Stimulated activated memory B cell treated with anti-CD40 and anti-IgM and Interleukin-4, amounts not matched to agents 10 μg/mL and 1 μg/mL and 100 μg/mL, for 72 hours (primary cell): ENCODE data around the gene PRIMPOL.
"Not testable (repeated sequence)": the region's sequence is repeated elsewhere in the genome, so short reads cannot be mapped to it uniquely, and the experiment has no call there.

ENCODE experiments used
- ATAC-seq: fragments of 150-1000 bp; cut with Tn5 transposase; 2 replicates; pipeline ENCODE4 v1.10.0; 2021
- H3K27ac Mint-ChIP-seq: one replicate; pipeline ENCODE4 v1.8.0; 2022; ENCODE audit warnings: mild to moderate bottlenecking, mixed read lengths
- H3K27me3 Mint-ChIP-seq: one replicate; pipeline ENCODE4 v1.8.0; 2022; ENCODE audit warnings: mixed read lengths
- H3K36me3 Mint-ChIP-seq: one replicate; pipeline ENCODE4 v1.8.0; 2022; ENCODE audit warnings: mixed read lengths
- H3K4me1 Mint-ChIP-seq: one replicate; pipeline ENCODE4 v1.8.0; 2022; ENCODE audit warnings: mixed read lengths
- H3K4me3 Mint-ChIP-seq: one replicate; pipeline ENCODE4 v1.8.0; 2022; ENCODE audit warnings: mild to moderate bottlenecking, moderate library complexity, mixed read lengths
- H3K9me3 Mint-ChIP-seq: one replicate; pipeline ENCODE4 v1.8.0; 2022; ENCODE audit warnings: mixed read lengths

Gene PRIMPOL

GRCh38 chr4:184648313-184649025 is 1.1 kb upstream of the PRIMPOL start:
- H3K9me3 Mint-ChIP-seq = no peaks in the 10 kb centered on the region
- peak overlapping the region; percentile 85 for H3K27ac Mint-ChIP-seq
- peak overlapping the region; percentile 85 for H3K4me3 Mint-ChIP-seq
- H3K4me1 Mint-ChIP-seq = peaks cover 45% of the 10 kb centered on the region
- peaks cover 23% of the 10 kb centered on the region for H3K36me3 Mint-ChIP-seq
- ATAC-seq = peak; percentile 53
- H3K27me3 Mint-ChIP-seq = no peaks in the 10 kb centered on the region

- peak; percentile 3 for ATAC-seq
- H3K36me3 Mint-ChIP-seq = peaks cover 23% of the 10 kb centered on the region
- H3K4me1 Mint-ChIP-seq = peaks cover 45% of the 10 kb centered on the region
- H3K27me3 Mint-ChIP-seq = no peaks in the 10 kb centered on the region
- no peaks in the 10 kb centered on the region for H3K9me3 Mint-ChIP-seq
- H3K4me3 Mint-ChIP-seq = peak overlapping the region; percentile 93
- peak overlapping the region; percentile 85 for H3K27ac Mint-ChIP-seq
Measured at GRCh38 chr4:184649971-184650855, 675 bp downstream of the PRIMPOL start.

GRCh38 chr4:184651899-184652298 is 2.4 kb downstream of the PRIMPOL start:
- H3K4me3 Mint-ChIP-seq = no peak overlapping the region
- no peaks in the 10 kb centered on the region for H3K9me3 Mint-ChIP-seq
- no peaks in the 10 kb centered on the region for H3K27me3 Mint-ChIP-seq
- no peak for ATAC-seq
- no peak overlapping the region for H3K27ac Mint-ChIP-seq
- peaks cover 16% of the 10 kb centered on the region for H3K36me3 Mint-ChIP-seq
- H3K4me1 Mint-ChIP-seq = peaks cover 47% of the 10 kb centered on the region

- H3K27ac Mint-ChIP-seq = peak overlapping the region; percentile 1
- not testable (repeated sequence) for H3K27me3 Mint-ChIP-seq, ATAC-seq, H3K9me3 Mint-ChIP-seq, H3K4me3 Mint-ChIP-seq
- H3K4me1 Mint-ChIP-seq = peaks cover 47% of the 10 kb centered on the region
- peaks cover 13% of the 10 kb centered on the region for H3K36me3 Mint-ChIP-seq
Measured at GRCh38 chr4:184652681-184653080, 3.1 kb downstream of the PRIMPOL start.

GRCh38 chr4:184653650-184654049 is 4.1 kb downstream of the PRIMPOL start:
- no peak for ATAC-seq
- H3K27ac Mint-ChIP-seq = no peak overlapping the region
- peaks cover 7% of the 10 kb centered on the region for H3K36me3 Mint-ChIP-seq
- H3K4me3 Mint-ChIP-seq = no peak overlapping the region
- peaks cover 39% of the 10 kb centered on the region for H3K4me1 Mint-ChIP-seq
- no peaks in the 10 kb centered on the region for H3K27me3 Mint-ChIP-seq
- H3K9me3 Mint-ChIP-seq = no peaks in the 10 kb centered on the region

- Mint-ChIP-seq H3K4me3 (no peak overlapping the region), H3K4me1 (peaks cover 28% of the 10 kb centered on the region), H3K27ac (no peak overlapping the region), H3K36me3 (peaks cover 10% of the 10 kb centered on the region), H3K27me3 (no peaks in the 10 kb centered on the region), H3K9me3 (no peaks in the 10 kb centered on the region)
- ATAC-seq = no peak
Measured at GRCh38 chr4:184655889-184656869, 6.6 kb downstream of the PRIMPOL start.

GRCh38 chr4:184657144-184657543 is 7.6 kb downstream of the PRIMPOL start:
- H3K27ac Mint-ChIP-seq = no peak overlapping the region
- H3K9me3 Mint-ChIP-seq = no peaks in the 10 kb centered on the region
- no peaks in the 10 kb centered on the region for H3K27me3 Mint-ChIP-seq
- no peak overlapping the region for H3K4me3 Mint-ChIP-seq
- H3K4me1 Mint-ChIP-seq = peaks cover 24% of the 10 kb centered on the region
- ATAC-seq = no peak
- peaks cover 12% of the 10 kb centered on the region for H3K36me3 Mint-ChIP-seq

GRCh38 chr4:184657820-184658219 is 8.3 kb downstream of the PRIMPOL start:
- not testable (repeated sequence) for H3K27ac Mint-ChIP-seq, ATAC-seq, H3K4me3 Mint-ChIP-seq, H3K36me3 Mint-ChIP-seq, H3K27me3 Mint-ChIP-seq, H3K9me3 Mint-ChIP-seq
- H3K4me1 Mint-ChIP-seq = peaks cover 17% of the 10 kb centered on the region

- Mint-ChIP-seq H3K9me3 (no peaks in the 10 kb centered on the region), H3K27ac (no peak overlapping the region), H3K4me3 (no peak overlapping the region), H3K27me3 (no peaks in the 10 kb centered on the region), H3K4me1 (peaks cover 15% of the 10 kb centered on the region), H3K36me3 (peaks cover 12% of the 10 kb centered on the region)
- no peak for ATAC-seq
Measured at GRCh38 chr4:184660978-184661377, 11.4 kb downstream of the PRIMPOL start.

- Mint-ChIP-seq H3K9me3 (no peaks in the 10 kb centered on the region), H3K27ac (no peak overlapping the region), H3K4me3 (no peak overlapping the region), H3K4me1 (peaks cover 3% of the 10 kb centered on the region), H3K27me3 (no peaks in the 10 kb centered on the region), H3K36me3 (peaks cover 16% of the 10 kb centered on the region)
- no peak for ATAC-seq
Measured at GRCh38 chr4:184662236-184662635, 12.7 kb downstream of the PRIMPOL start.

- H3K4me3 Mint-ChIP-seq = no peak overlapping the region
Measured at GRCh38 chr4:184664445-184665210, 15.1 kb downstream of the PRIMPOL start.

GRCh38 chr4:184666670-184667069 is 17.1 kb downstream of the PRIMPOL start:
- no peak for ATAC-seq
- Mint-ChIP-seq H3K27me3 (no peaks in the 10 kb centered on the region), H3K36me3 (peaks cover 42% of the 10 kb centered on the region), H3K4me3 (no peak overlapping the region), H3K4me1 (peaks cover 14% of the 10 kb centered on the region), H3K27ac (no peak overlapping the region), H3K9me3 (no peaks in the 10 kb centered on the region)

More at GRCh38 chr4:184664445-184665210, 15.1 kb downstream of the PRIMPOL start:
- no peak overlapping the region for H3K27ac Mint-ChIP-seq
- H3K27me3 Mint-ChIP-seq = no peaks in the 10 kb centered on the region
- no peak for ATAC-seq
- H3K9me3 Mint-ChIP-seq = no peaks in the 10 kb centered on the region
- H3K36me3 Mint-ChIP-seq = peaks cover 39% of the 10 kb centered on the region
- H3K4me1 Mint-ChIP-seq = peaks cover 14% of the 10 kb centered on the region

- Mint-ChIP-seq H3K4me3 (no peak overlapping the region), H3K27ac (peak overlapping the region; percentile 41)
Measured at GRCh38 chr4:184668096-184668495, 18.6 kb downstream of the PRIMPOL start.

GRCh38 chr4:184668511-184669114 is 19.1 kb downstream of the PRIMPOL start:
- Mint-ChIP-seq H3K27ac (peak overlapping the region; percentile 41), H3K27me3 (no peaks in the 10 kb centered on the region), H3K4me1 (peaks cover 14% of the 10 kb centered on the region), H3K9me3 (no peaks in the 10 kb centered on the region), H3K4me3 (no peak overlapping the region), H3K36me3 (peaks cover 58% of the 10 kb centered on the region)
- ATAC-seq = no peak

More at GRCh38 chr4:184668096-184668495, 18.6 kb downstream of the PRIMPOL start:
- ATAC-seq = no peak
- no peaks in the 10 kb centered on the region for H3K27me3 Mint-ChIP-seq
- H3K4me1 Mint-ChIP-seq = peaks cover 14% of the 10 kb centered on the region
- no peaks in the 10 kb centered on the region for H3K9me3 Mint-ChIP-seq
- H3K36me3 Mint-ChIP-seq = peaks cover 53% of the 10 kb centered on the region
